NCI-H82 (cell line): ENCODE data around the gene NOS3.

ENCODE experiments used
- DNase-seq: peaks from one replicate; lab custom pipeline; 2025; lab: John Stamatoyannopoulos, UW

The NOS3 gene

DNA sequence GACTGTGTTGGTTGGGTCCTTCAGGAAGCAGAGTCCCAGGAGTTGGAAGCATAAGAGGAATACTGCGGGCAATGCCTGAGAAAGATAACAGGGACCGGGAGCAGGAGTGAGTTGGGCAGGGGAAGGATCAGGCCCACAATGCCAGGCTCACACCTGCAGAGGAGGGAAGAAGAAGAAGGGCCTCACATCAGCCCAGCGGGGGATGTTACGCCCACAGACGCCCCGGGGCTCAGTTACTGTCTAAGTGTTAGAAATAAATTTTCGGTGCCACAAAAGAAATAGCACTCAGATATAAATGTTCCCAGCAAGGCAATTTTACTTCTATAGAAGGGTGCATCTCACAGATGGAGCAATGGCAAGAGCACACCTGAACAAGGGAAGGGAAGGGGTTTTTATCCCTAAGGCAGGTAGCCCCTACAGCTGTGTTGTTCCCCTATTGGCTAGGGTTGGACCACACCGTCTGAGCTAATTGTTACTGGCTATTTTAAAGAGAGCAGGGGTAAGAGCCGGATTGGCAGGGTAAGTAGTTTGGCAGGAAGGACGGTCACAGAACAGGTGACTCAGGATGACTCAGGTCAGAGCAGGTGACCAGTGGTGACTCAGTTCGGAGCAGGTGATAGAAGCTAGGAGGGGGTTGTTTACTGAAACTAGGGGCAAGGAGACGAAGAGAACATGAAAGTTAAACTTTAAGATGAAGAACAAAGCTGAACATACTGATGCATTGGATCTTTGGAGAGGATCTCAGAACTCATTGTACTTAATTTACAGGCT lies at the start of gene NOS3:
Gene NOS3 (plus strand): TSS at position 602 of the 771 bp plus-strand sequence. CDS start 2,787 bp downstream, outside the sequence.
- no peak for DNase-seq

DNA sequence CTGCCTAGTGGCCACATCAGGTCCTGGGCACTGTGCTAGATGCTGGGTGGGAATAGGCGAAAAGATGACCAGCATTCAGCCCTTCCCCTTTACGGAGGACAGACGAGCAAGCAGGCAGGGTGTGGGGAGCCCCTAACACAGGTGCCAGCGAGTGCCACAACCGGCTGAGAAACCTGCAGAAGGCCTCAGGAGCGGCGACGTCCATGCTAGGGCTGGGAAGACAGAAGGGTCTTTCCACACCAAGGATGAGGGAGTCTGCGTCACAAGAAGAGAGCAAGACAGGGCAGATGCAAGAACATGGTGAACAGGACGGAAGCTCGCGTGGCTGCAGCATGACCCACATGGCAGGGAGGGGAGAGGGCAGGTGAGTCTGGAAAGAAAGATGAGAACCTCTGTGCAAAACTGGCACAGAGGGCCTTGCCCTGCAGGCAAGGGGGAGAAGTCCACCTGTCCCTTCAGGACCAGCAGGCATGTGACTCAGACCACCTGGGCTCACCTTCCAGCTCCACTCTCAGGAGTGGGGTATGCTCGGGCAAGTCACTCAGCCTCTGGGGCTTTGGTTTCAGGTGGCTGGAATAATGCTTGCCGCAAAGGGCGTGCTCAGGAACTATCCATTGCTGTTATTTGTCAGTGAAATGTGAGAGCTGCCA lies 49.3 kb upstream of the NOS3 start:
- DNase-seq, result no peak

DNA sequence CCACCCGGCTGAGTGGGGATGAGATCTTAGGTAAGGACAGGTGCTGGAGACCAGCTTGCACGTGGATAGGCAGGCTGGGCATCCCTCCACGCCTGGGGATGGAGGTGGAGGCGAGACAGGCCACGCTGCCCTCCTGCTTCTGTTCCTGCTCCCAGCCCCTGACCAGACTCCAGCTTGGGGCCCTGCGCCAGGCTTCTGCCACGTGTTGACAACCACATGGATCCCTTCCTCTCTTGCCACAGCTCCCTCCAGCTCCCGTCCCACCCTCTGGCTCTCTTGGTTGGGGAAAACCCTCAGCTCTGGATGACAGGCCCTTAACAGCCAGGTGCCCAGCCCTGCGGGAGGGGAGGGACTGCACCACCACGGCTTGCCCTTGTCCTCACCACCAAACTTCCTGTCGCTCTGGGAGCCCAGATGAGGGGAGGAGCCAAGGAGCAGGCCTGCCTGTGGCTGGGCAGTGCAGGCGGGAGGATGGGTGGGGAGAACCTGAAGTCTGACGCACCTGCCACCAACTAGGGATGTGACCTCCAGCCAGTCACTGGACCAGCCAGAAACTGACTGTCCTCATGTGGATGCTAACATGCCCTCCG lies 48.7 kb upstream of the NOS3 start:
- no peak for DNase-seq

DNA sequence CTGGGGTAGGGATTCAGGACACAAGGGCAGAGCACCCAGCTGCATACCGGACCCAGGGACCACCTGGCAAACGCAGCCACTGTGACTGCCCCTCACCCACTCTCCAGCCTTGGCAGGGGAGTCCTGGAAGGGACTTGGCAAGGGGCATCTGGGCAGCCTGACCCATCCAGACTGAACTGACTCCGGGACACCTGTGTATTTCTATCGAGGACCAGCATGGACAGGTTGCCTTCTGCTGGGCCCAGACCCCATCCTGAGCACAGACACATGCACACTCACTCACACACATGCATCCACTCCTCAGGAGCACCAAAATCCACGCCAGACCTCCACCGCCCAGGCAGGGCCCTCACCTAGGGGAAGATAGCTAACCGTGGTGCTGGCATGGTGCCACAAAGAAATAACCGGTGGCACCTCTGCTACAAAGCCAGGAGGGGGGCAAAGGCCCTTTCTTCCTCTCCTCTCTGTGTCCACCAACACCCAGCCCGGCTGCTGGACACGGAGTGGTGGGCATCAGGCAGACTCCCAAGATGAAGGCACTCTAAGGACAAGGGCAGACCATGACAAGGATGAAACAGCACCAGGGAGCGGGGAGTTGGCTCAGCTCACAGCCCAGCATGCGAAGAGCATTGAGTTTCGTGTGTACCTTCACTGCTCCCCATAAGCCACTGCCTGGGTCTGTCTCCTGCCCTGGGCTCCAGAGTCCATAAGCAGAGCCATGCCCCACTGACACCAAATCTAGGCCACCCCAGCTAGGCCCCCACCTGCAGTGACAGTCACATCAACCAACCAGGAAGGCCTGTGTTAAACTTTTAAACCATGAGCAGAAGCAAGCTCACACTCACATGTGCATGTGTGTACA lies 48.0 kb upstream of the NOS3 start:
- no peak for DNase-seq

DNA sequence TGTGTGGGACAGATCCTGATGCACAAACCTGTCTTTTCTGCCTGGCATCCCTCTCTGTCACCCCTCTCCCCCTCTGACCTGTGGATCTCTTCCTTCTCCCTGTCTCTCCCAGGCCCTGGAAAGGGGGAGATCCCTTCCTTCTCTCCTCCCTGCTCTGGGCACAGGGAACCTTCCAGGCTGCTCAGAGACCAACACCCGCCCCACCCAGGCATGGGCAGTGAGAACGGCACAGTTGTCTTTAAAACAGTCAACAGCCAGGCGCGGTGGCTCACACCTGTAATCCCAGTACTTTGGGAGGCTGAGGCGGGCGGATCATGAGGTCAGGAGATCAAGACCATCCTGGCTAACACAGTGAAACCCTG lies 47.4 kb upstream of the NOS3 start:
- DNase-seq, result no peak

DNA sequence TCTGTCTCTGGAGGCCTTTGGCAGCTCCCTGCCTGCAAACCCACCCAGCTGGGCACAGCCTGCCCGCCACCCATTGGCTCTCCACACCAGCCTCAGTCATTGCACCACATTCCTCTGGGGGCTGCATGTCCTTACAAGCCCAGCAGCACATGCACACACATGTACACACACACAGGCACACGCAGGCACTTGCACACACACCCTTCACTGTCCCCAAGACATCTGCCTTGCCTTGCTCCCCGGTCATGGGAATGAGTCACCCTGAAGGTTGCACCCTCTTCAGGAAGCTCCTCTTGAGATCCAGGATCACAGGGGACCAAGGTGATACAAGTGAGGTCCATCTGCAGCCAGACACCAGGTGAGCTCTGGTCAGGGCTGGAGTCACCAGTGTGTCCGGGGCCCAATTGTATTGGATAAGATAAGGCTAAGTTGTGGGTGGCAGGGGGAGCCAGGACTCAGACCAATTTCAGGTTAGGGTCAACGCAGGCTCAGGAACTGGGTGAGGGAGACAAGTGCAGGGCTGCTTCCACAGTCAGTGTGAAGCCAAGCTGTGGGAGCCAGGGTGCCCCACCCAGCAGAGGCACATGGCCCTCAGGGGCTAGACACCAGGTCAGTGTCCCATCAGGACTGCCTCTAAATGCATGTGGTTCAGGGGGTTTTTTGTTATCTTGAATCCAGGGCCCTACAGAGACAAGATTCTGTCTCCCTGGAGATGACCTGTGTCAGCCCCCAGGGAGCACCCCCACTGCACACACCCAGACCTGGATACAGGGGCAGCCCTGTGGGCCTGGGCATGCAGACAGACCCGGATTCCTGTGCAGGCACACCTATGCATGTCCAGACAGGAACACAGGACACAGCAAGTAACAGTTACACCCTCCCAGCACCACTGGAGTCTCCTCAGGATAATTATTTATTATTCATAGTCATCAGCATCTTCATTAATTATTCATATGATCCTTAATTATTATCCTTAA lies 46.5 kb upstream of the NOS3 start:
- DNase-seq, result no peak

DNA sequence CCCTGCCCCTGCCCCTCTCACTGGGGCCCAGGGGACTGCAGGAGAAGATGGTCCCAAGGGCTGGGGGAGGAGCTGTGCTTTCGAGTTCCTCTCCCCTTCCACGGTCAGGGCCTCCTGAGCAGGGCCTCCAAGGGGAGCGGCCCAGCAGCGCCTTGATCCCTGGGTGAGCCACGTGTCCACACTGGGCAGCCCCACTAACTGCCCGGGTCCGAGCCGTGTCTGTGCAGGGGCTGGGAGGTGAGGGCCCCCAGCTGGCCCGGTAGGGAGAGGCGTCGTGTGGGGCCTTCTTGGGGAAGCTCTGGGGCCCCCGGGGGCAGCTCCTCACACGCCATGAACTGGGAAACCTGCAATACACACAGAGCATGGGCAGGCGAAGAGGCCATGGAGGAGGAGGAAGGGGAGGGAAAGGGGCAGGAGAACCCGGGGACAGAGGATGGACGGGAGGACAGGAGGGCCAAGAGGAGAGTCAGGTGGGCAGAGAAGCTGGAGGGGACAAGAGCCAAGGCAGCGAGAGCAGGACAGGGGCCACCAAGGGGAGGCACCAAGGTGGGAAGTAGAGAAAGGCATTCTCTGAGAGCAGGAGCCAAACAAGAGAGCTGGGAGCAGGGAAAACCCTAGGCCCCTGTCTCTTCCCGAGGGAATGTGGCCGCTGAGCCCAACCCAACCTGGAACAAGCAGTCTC lies 45.5 kb upstream of the NOS3 start:
- DNase-seq, result no peak

DNA sequence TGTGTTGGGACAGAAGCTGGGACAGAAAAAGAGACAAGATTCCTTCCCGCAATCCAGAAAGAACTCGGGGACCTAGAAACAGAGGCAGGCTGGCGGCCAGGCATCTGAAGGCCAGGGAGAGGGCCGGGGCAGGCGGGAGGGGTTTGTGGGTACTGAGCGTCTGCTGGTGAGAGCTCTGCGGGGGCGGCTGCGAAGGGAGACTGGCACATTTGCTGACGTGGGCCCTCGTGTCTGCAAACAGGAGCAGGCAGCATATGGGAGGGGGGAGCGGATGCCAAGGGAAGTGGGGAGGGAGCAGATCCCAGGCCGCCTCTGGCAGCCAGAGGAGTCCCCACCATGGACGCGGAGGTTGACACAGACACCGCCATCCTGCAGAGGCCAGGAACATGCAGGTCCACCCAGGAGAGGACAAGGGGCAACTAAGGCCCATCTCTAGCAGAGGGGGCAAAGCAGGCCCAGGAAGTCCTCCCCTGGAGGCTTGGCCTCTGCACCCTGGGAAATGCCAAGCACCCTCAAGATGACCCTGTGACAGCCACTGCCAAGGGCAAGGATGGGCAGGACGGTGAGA lies 44.9 kb upstream of the NOS3 start:
- no peak for DNase-seq

DNA sequence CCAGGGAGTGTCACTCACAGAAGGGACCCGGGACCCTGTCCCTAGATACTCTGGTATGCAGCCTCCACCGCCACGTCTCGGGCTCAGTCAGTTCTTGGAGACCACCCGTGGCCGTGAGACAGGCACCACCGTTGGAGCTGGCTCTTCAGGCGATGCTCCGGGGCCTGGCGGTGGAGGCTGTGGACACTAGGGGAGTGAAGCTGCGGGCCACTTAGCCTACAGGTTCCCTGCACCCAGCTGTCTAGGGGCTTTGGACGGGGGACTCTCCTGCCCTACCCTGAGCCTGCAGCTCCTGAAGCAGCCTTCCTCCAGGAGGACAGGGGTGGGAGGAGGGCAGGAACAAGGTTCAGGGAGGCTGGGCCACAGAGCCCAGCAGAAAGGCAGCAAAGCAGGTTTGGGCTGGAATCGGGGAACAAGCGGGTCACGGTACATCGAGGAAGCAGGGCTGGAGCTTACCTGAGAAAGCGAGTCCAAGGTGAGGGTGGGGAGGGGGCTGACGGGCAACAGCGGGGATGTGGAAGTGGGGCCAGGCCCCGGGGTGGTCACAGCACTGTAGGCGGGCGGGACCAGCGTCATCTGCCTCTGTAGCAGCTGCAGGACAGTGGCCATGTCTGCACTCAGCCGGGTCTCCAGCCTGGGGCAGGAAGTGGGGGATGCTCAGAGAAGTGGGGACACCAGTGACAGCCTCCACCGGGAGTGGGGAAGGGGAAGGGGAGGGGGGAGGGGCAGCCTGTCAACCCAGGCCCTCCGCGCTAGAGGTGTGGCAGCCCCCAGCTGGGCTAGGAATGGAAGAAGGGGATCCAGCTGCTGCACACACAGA lies 44.2 kb upstream of the NOS3 start:
- no peak for DNase-seq

DNA sequence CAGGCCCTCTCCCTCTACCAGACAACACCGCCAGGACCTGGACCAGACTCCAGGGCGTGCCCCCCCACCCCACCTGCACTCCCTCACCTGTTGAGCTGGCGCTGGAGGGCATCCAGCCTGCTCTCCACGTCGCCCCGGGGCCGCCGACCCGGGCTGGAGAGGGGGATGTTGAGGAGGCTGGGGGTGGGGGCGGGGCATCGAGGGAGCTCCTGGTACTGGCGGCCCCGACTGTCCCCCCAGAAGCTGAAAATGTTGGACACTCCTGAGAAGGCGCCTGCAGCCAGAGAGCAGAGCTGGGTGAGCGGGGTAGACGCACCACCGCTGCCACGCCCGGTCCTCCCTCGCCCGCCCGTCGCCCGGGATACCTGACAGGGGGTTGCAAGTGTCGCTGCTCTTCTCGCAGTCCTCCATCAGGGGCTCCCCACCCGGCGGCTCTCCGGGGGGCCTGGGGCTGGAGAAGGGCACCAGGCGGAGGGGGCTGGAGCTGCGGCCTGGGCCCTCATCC lies 43.5 kb upstream of the NOS3 start:
- DNase-seq, result no peak

DNA sequence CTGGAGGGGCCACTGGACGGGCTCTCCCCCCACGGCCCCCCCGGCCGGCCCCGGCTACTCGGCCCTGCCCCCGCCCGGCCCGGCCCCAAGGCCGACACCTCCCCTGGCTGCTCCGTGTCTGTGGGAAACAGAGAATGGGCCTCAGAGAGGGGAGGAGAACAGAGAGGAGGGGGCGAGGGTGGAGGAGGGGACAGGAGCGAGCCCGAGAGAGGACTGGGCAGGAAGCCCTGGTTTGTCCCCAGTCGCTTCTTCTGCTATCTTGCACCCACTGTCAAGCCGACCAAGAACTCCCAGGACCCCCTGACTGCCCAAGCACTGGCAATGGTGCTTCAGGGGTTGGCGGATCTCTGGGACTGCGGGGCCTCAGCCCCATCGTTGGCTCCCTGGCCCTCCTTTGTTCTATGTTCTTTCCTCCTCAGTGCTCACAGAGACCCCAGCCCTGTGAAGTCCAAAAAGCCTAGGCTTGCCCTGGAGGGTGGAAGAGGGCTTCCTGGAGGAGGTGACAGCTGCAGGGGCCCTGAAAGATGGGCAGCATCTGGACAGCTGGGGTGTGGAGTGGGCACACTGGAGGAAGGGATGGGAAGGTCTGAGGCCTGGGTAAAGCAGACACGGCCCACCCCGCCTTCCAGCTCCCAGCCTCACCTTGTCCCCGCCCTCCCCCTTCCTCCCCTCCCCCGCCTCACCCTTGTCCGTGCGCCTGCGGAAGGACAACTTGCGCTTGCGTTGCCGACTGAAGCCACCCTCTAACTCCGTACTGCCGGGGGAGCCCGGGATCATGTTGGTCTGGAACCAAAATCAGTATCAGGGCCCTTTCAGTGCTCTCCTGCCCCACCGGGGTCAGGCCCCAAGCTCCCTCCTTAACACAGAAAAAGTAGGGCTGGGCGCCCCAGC lies 42.8 kb upstream of the NOS3 start:
- DNase-seq, result no peak

DNA sequence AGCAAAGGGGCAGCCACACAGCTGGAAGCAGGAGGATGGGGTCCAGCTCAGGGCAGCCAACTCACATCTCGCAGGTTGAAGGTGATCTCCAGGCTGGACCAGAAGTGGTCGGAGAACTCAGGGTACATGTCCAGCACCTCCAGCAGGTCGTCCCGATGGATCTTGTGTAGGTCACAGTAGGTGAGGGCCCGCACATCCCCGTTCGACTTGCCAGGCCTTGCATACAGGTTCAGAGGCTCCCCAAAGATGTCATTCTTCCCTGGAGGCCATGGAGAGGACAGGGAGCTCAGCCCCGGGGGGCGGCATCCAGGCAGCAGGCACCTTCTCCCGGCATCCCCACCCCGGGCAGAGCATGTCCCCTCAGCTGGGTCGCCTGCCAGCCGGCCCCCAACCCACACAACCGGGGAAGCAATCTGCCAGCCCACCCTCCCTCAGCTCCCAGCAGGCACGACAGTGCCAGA lies 42.0 kb upstream of the NOS3 start:
- no peak for DNase-seq

DNA sequence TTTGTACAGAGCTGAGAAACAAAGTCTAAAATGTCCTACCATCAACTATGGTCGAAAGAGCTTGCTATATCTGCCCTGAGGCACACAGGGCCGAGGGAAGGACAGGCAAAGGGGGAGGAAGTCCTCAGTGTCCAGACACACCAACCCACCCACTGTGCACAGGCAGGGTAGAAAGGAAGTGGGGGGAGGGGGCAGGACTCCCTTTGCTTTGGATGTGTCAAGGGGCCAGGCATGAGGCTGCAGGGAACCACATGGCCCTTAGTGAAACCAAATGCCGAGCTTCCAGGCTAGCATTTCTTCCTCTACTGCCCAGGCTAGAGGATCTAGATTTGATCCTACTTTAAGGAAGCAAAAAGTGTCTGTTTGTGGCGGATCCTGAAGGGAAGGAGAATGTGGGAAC lies 41.3 kb upstream of the NOS3 start:
- no peak for DNase-seq

DNA sequence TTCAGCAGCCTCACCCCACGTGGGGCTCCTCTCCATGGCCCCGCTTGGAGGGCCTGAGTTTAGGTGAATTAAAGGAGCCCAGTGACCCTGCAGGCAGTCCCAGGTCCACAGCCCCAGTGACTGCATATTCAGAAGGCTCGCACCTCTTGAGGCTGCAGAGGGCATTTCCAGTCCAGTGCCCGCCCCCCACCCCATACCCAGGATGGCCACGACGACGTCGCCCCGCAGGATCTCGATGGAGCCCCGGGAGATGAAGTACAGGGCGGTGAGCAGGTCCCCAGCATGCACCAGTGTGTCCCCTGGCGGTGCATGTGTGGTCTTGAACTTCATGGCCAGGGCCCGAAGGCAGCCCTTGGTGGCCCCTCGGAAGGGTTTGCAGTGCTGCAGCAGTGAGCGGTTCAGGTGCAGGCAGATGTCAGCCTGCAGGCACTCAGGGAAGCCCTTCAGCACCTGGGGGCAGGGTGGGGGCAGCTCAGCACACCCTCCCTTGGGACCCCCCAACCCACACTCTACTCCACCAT lies 40.8 kb upstream of the NOS3 start:
- no peak for DNase-seq

DNA sequence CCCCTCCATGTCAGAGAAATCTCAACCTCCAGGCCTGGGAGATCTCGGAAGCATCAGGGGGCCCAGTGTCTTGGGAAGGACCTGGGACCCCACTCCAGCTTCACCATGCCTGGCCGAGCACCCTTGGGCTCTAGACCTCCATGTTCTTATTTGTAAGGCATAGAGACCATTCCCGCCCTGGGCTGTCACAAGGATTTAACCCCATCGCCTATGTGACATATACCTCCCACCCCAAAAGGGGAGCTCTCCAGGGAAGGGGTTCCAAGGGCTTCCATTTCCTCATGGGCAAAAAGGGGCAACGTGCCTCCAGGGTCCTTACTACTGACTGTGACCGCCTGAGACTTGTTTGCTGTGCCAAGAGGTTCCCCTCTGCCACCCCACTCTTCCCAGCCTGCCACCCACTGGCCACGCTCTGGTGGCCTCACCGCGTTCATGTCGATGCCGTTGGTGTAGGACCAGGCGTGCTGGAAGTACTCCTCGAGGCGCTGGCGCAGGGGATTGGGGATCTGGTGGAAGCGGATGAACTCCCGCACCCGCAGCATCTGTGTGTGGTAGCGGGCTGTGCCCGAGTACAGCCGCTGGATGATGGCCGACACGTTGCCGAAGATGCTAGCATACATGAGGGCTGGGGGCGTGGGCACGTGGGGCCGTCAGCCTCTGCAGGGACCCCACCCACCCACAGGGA lies 40.2 kb upstream of the NOS3 start:
- no peak for DNase-seq

DNA sequence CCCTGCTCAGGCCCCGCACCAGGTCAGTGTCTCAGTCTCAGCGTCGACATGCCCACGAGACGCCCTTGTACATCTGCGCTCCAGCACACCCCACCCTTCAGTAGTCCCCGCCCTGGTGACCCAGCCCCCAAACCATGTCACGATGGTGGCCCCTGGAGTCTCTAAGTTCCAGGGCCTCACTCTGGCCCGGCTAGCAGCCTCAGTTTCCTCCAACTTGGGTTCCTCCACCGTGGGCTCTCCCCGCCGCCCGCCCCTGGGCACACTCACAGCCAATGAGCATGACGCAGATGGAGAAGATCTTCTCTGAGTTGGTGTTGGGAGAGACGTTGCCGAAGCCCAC lies 39.7 kb upstream of the NOS3 start:
- no peak for DNase-seq

DNA sequence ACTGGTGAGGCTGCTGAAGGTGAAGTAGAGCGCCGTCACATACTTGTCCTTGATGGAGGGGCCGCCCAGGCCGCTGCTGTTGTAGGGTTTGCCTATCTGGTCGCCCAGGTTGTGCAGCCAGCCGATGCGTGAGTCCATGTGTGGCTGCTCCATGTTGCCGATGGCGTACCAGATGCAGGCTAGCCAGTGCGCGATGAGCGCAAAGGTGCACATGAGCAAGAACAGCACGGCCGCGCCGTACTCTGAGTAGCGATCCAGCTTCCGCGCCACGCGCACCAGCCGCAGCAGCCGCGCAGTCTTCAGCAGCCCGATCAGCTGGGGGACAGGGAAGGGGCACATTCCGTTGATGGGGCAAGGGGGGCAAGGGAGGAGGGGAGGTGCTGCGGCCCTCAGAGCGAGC lies 39.3 kb upstream of the NOS3 start:
- no peak for DNase-seq
